B cell (primary cell): Measurements from ENCODE around the gene PAIP2. TPM values are rescaled to one million over a fixed set of nuclear protein-coding genes. Genes with fewer than 3 reads are reported as not detected.

Experiments
- ATAC-seq: fragments of 200-7000 bp; cut with Tn5 transposase; one replicate; pipeline ENCODE4 v1.10.0; 2021; ENCODE audit warnings: low read depth, mild to moderate bottlenecking, moderate number of reproducible peaks, moderate library complexity
- CTCF ChIA-PET: fragments of 350-600 bp; sonication (Branson Sonifier 250); formaldehyde crosslinking; loops from one replicate; lab custom pipeline; 2021; ENCODE audit warnings: antibody characterized with exemption, inconsistent platforms; lab: Charles Lee
- POLR2A ChIA-PET: fragments of 350-600 bp; sonication (Branson Sonifier 250); formaldehyde crosslinking; loops from one replicate; lab custom pipeline; 2021; ENCODE audit warnings: antibody characterized with exemption; lab: Charles Lee
- DNase-seq: peaks from one replicate; pipeline ENCODE4 v3.0.0; 2013
- H2AFZ ChIP-seq: 2 replicates; pipeline ENCODE4 v1.6.1; 2012; ENCODE audit warnings: mild to moderate bottlenecking, low read depth, low read length; ENCODE audit not compliant: insufficient read depth, poor library complexity, severe bottlenecking
- H3K27ac ChIP-seq, 2 donors: 1 replicate in 1 of 2; 2 replicates in 1 of 2; pipeline ENCODE4 v1.5.1; 2012 to 2013; ENCODE audit warnings: low read length in 2 of 2, mild to moderate bottlenecking in 2 of 2, moderate library complexity in 1 of 2
- H3K27me3 ChIP-seq, 4 experiments: fragments of 200-600 bp in 1 of 4; sonication (generic) in 1 of 4; replicated peaks in 1 of 4; 1 replicate in 2 of 4; 2 replicates in 2 of 4; pipeline versions ENCODE4 v1.6.1 to v1.7.0; 2013 to 2016; ENCODE audit warnings: low read length in 3 of 4, mild to moderate bottlenecking in 2 of 4, mixed read lengths in 1 of 4, moderate library complexity in 1 of 4; ENCODE audit not compliant: insufficient read depth in 4 of 4, control insufficient read depth in 3 of 4; ENCODE audit errors: control extremely low read depth in 1 of 4
- H3K36me3 ChIP-seq, 2 experiments: replicated peaks in 1 of 2; 1 replicate in 1 of 2; 2 replicates in 1 of 2; pipeline versions ENCODE4 v1.6.1 to v1.7.1; 2013; ENCODE audit warnings: low read length in 1 of 2; ENCODE audit not compliant: insufficient read depth in 2 of 2, control insufficient read depth in 1 of 2; ENCODE audit errors: control extremely low read depth in 1 of 2, extremely low read depth in 1 of 2
- H3K4me1 ChIP-seq, 2 donors: fragments of 200-600 bp in 1 of 2; sonication (generic) in 1 of 2; 1 replicate in 1 of 2; 2 replicates in 1 of 2; pipeline versions ENCODE4 v1.5.1 to v1.6.1; 2013 to 2017; ENCODE audit warnings: low read length in 2 of 2; ENCODE audit not compliant: control insufficient read depth in 2 of 2, insufficient read depth in 2 of 2
- H3K4me2 ChIP-seq: replicated peaks from 2 replicates; pipeline ENCODE3; 2012; ENCODE audit warnings: mild to moderate bottlenecking, low read depth, low read length; ENCODE audit not compliant: poor library complexity, severe bottlenecking
- H3K4me3 ChIP-seq, 5 experiments: fragments of 200-600 bp in 1 of 5; sonication (generic) in 1 of 5; 1 replicate in 3 of 5; 2 replicates in 2 of 5; pipeline versions ENCODE4 v1.5.1 to v1.7.0; 2011 to 2016; ENCODE audit warnings: low read length in 4 of 5, mild to moderate bottlenecking in 4 of 5, low read depth in 2 of 5, control low read depth in 1 of 5, moderate library complexity in 1 of 5; ENCODE audit not compliant: insufficient read depth in 1 of 5; ENCODE audit errors: control extremely low read depth in 1 of 5, extremely low read depth in 1 of 5
- H3K79me2 ChIP-seq: fragments of 200-600 bp; sonication (generic); one replicate; pipeline ENCODE4 v1.6.0; 2016; ENCODE audit warnings: low read length; ENCODE audit not compliant: control insufficient read depth, insufficient read depth
- H3K9ac ChIP-seq: fragments of 200-600 bp; sonication (generic); 2 replicates; pipeline ENCODE4 v1.6.1; 2017; ENCODE audit warnings: mild to moderate bottlenecking, low read length, moderate library complexity
- H3K9me3 ChIP-seq, 3 donors: one replicate each; pipeline versions ENCODE4 v1.6.1 to v1.7.1; 2013; ENCODE audit warnings: low read length in 2 of 3; ENCODE audit not compliant: control insufficient read depth in 2 of 3, insufficient read depth in 1 of 3; ENCODE audit errors: control extremely low read depth in 1 of 3
- H4K20me1 ChIP-seq: 2 replicates; pipeline ENCODE4 v1.6.0; 2012; ENCODE audit warnings: mild to moderate bottlenecking, low read length; ENCODE audit not compliant: insufficient read depth, control insufficient read depth, poor library complexity, severe bottlenecking
- H3K27ac Mint-ChIP-seq: one replicate; pipeline ENCODE4 v1.8.0; 2021; ENCODE audit warnings: mixed read lengths
- H3K27me3 Mint-ChIP-seq: one replicate; pipeline ENCODE4 v1.8.0; 2021; ENCODE audit warnings: mixed read lengths
- H3K4me1 Mint-ChIP-seq: one replicate; pipeline ENCODE4 v1.8.0; 2021; ENCODE audit warnings: mixed read lengths
- H3K4me3 Mint-ChIP-seq: one replicate; pipeline ENCODE4 v1.8.0; 2021; ENCODE audit warnings: mixed read lengths
- H3K9me3 Mint-ChIP-seq: one replicate; pipeline ENCODE4 v1.8.0; 2022; ENCODE audit warnings: mixed read lengths; ENCODE audit not compliant: insufficient read depth
- CTCF ChIP-seq: fragments of 200-600 bp; IDR thresholded peaks from one replicate; pipeline ENCODE4 v1.8.0; 2022; ENCODE audit warnings: antibody characterized with exemption, mild to moderate bottlenecking
- EZH2 ChIP-seq: IDR thresholded peaks from 2 replicates; pipeline ENCODE4 v1.6.1; 2012; ENCODE audit warnings: borderline replicate concordance, low read depth, mild to moderate bottlenecking, moderate library complexity, low read length; ENCODE audit not compliant: insufficient read depth, poor library complexity, severe bottlenecking
- WGBS: methylation state at CpG from one replicate; pipeline ENCODE4 v1.1.5; 2013; ENCODE audit warnings: missing lambda C conversion rate; ENCODE audit not compliant: insufficient coverage; 5-methylcytosine and 5-hydroxymethylcytosine counted together
- intact Hi-C: fragments of 100-400 bp; cut with micrococcal nuclease; formaldehyde crosslinking; loops from one replicate; pipeline ENCODE4 v1.10.0; 2022
- polyA plus RNA-seq: library from polyadenylated mRNA; depleted of rRNA; stranded (reverse); fragments of >200 nt; gene quantifications from 2 replicates; pipeline ENCODE4 v1.2.3, GENCODE V29; 2012
- total RNA-seq, 2 donors: library from RNA; stranded (reverse); fragments of 120-200 nt in 1 of 2; gene quantifications; 1 replicate in 1 of 2; 2 replicates in 1 of 2; pipeline versions ENCODE4 v1.2.3 to v1.2.4, GENCODE V29; 2013 to 2022

PAIP2 gene
- total and polyA plus RNA-seq, 2 donors (not counting 1 experiment from before 2014, with no cell fraction given): 38.5 to 121 TPM

- no peaks in the 10 kb centered on the region for H3K27me3 ChIP-seq
- H3K4me1 Mint-ChIP-seq: peaks cover 27% of the 10 kb centered on the region
- no peaks in the 10 kb centered on the region for H3K27me3 Mint-ChIP-seq
- no peak within 1 kb of the TSS for H3K27ac ChIP-seq
- H3K79me2 ChIP-seq: peaks cover 8% of the 10 kb centered on the region
- H3K9ac ChIP-seq: peak within 1 kb of the TSS; percentile 70
- no peaks in the 10 kb centered on the region for H3K9me3 Mint-ChIP-seq
- peak within 1 kb of the TSS; percentile 53 for H3K27ac Mint-ChIP-seq
- peak within 1 kb of the TSS; percentile 69 to 90 (median 80) for H3K4me3 ChIP-seq
- no peaks in the 10 kb centered on the region for H3K36me3 ChIP-seq
- DNase-seq (no peak), ATAC-seq (no peak)
- peaks cover 0 to 4% (median 0%) of the 10 kb centered on the region in 3 donors for H3K9me3 ChIP-seq
- 89% methylated on average over 72 of the region's 76 CpGs for WGBS
- peaks cover 28 to 42% of the 10 kb centered on the region in 2 donors for H3K4me1 ChIP-seq
- H3K4me2 ChIP-seq: peak within 1 kb of the TSS; percentile 91
- ChIA-PET POLR2A (interaction anchor here (1.6 to 8.4 kb wide), 2 partner anchors 53 to 54 kb away, joined by 4 to 70 read pairs; partner anchors contain the start of gene PAIP2), CTCF (interaction anchor here (0.5 to 1.9 kb wide), 7 partner anchors 9 to 146 kb away, joined by 3 to 8 read pairs (median 4); partner anchors contain the start of genes PAIP2 and SPATA24)
- peak within 1 kb of the TSS; percentile 88 for H2AFZ ChIP-seq
- TF ChIP-seq EZH2 (no peak), CTCF (no peak)
- H4K20me1 ChIP-seq: peaks cover 7% of the 10 kb centered on the region
- peak within 1 kb of the TSS; percentile 99 for H3K4me3 Mint-ChIP-seq
- intact Hi-C loops: loop anchor here (1.0 to 5.0 kb wide), 3 partner anchors 9 to 818 kb away; partner anchors contain the start of genes HSPA9 and SPATA24
These were observed 53.3 kb downstream of the PAIP2 start, which contains the start of gene PROB1 for GRCh38 chr5:139394654-139395566. TSS of gene PROB1 (minus strand) at chr5:139395104. CDS start at chr5:139395081, 23 bp downstream.
